ENCODE results near the gene BOLA3. TPM values are rescaled to one million over a fixed set of nuclear protein-coding genes. Genes with fewer than 3 reads are reported as not detected.

Gene BOLA3
- total RNA-seq, 1 experiment from 2014 or later, result 69.7 TPM

- peaks cover 3% of the 10 kb centered on the region; the same call in 1 of the 2 replicates for H3K36me3 ChIP-seq (ENCODE audit: control insufficient read depth, insufficient read depth, low read length)
- H3K9me3 ChIP-seq (ENCODE audit: control insufficient read depth, insufficient read depth, low read depth, low read length), result no peaks in the 10 kb centered on the region
- BruUV-seq (replicated peaks), result no TSS peak
- no peaks in the 10 kb centered on the region for H3K27me3 ChIP-seq (ENCODE audit: control insufficient read depth, insufficient read depth, low read length)
- in situ Hi-C loops (cut with HindIII; ENCODE audit: low pct_unique_long_range_greater_than_20kb, low sequenced_read_pairs) (no loop called here), intact Hi-C loops (cut with micrococcal nuclease; ENCODE audit: unreplicated experiment) (no loop called here)
- ChIA-PET POLR2A (no interaction called here), CTCF (no interaction called here)
- TF ChIP-seq, protein P1, sequence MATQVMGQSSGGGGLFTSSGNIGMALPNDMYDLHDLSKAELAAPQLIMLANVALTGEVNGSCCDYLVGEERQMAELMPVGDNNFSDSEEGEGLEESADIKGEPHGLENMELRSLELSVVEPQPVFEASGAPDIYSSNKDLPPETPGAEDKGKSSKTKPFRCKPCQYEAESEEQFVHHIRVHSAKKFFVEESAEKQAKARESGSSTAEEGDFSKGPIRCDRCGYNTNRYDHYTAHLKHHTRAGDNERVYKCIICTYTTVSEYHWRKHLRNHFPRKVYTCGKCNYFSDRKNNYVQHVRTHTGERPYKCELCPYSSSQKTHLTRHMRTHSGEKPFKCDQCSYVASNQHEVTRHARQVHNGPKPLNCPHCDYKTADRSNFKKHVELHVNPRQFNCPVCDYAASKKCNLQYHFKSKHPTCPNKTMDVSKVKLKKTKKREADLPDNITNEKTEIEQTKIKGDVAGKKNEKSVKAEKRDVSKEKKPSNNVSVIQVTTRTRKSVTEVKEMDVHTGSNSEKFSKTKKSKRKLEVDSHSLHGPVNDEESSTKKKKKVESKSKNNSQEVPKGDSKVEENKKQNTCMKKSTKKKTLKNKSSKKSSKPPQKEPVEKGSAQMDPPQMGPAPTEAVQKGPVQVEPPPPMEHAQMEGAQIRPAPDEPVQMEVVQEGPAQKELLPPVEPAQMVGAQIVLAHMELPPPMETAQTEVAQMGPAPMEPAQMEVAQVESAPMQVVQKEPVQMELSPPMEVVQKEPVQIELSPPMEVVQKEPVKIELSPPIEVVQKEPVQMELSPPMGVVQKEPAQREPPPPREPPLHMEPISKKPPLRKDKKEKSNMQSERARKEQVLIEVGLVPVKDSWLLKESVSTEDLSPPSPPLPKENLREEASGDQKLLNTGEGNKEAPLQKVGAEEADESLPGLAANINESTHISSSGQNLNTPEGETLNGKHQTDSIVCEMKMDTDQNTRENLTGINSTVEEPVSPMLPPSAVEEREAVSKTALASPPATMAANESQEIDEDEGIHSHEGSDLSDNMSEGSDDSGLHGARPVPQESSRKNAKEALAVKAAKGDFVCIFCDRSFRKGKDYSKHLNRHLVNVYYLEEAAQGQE (IDR thresholded peaks at IDR 0.05; ENCODE audit: insufficient read depth in 1 of 2, low read depth in 2 of 2, low read length in 1 of 2), result no peak
- TF ChIP-seq SIN3A (IDR thresholded peaks at IDR 0.05; ENCODE audit: borderline replicate concordance, insufficient read depth, low read depth, low read length) (no peak), POLR2AphosphoS5 (IDR thresholded peaks at IDR 0.05; ENCODE audit: low read depth, low read length) (no peak), CTCF (IDR thresholded peaks at IDR 0.05) (no peak), TCF7L2 (IDR thresholded peaks at IDR 0.05; ENCODE audit: low read depth, low read length) (no peak)
- H3K4me3 ChIP-seq (ENCODE audit: low read depth in 2 of 2, low read length in 2 of 2), result no peak overlapping the region
- DNase-seq (ENCODE audit: low read depth, low spot score) (no peak), ATAC-seq (no peak)
- no peaks in the 10 kb centered on the region for H3K4me1 ChIP-seq (ENCODE audit: control insufficient read depth, insufficient read depth, low read length)
- no peak overlapping the region for H3K27ac ChIP-seq (ENCODE audit: low read length)
These were observed 53.9 kb downstream of the BOLA3 start for GRCh38 chr2:74093840-74094239.

- intact Hi-C loops (cut with micrococcal nuclease; ENCODE audit: unreplicated experiment), result no loop called here
- POLR2A ChIA-PET, result no interaction called here
- CTCF ChIA-PET, result no interaction called here
These were observed 54.3 kb downstream of the BOLA3 start for GRCh38 chr2:74093426-74093825.

GRCh38 chr2:74092275-74092674 is 55.4 kb downstream of the BOLA3 start:
- Histone ChIP-seq H3K9me3 (ENCODE audit: control insufficient read depth, insufficient read depth, low read depth, low read length) (no peaks in the 10 kb centered on the region), H3K4me1 (ENCODE audit: control insufficient read depth, insufficient read depth, low read length) (no peaks in the 10 kb centered on the region), H3K36me3 (ENCODE audit: control insufficient read depth, insufficient read depth, low read length) (peaks cover 3% of the 10 kb centered on the region; the same call in 1 of the 2 replicates), H3K4me3 (ENCODE audit: low read depth in 2 of 2, low read length in 2 of 2) (no peak overlapping the region), H3K27ac (ENCODE audit: low read length) (no peak overlapping the region), H3K27me3 (ENCODE audit: control insufficient read depth, insufficient read depth, low read length) (no peaks in the 10 kb centered on the region)
- in situ Hi-C loops (cut with HindIII; ENCODE audit: low pct_unique_long_range_greater_than_20kb, low sequenced_read_pairs) (no loop called here), intact Hi-C loops (cut with micrococcal nuclease; ENCODE audit: unreplicated experiment) (no loop called here)
- ChIA-PET CTCF (interaction anchor here (0.5 kb wide), 1 partner anchor 127 kb away, joined by 3 read pairs; no protein-coding TSS in a partner anchor), POLR2A (no interaction called here)
- TF ChIP-seq POLR2AphosphoS5 (IDR thresholded peaks at IDR 0.05; ENCODE audit: low read depth, low read length) (no peak), TCF7L2 (IDR thresholded peaks at IDR 0.05; ENCODE audit: low read depth, low read length) (no peak)
- TF ChIP-seq, protein P1 (IDR thresholded peaks at IDR 0.05; ENCODE audit: insufficient read depth in 1 of 2, low read depth in 2 of 2, low read length in 1 of 2), result no peak
- DNase-seq (ENCODE audit: low read depth, low spot score) (no peak), ATAC-seq (no peak)
- BruUV-seq (replicated peaks), result no TSS peak

More at GRCh38 chr2:74093426-74093825, 54.3 kb downstream of the BOLA3 start:
- no peak overlapping the region for H3K4me3 ChIP-seq (ENCODE audit: low read depth in 2 of 2, low read length in 2 of 2)
- H3K9me3 ChIP-seq (ENCODE audit: control insufficient read depth, insufficient read depth, low read depth, low read length), result no peaks in the 10 kb centered on the region
- peaks cover 3% of the 10 kb centered on the region; the same call in 1 of the 2 replicates for H3K36me3 ChIP-seq (ENCODE audit: control insufficient read depth, insufficient read depth, low read length)
- H3K4me1 ChIP-seq (ENCODE audit: control insufficient read depth, insufficient read depth, low read length), result no peaks in the 10 kb centered on the region
- no peaks in the 10 kb centered on the region for H3K27me3 ChIP-seq (ENCODE audit: control insufficient read depth, insufficient read depth, low read length)
- no peak for ATAC-seq
- no peak for TF ChIP-seq POLR2AphosphoS5 (IDR thresholded peaks at IDR 0.05; ENCODE audit: low read depth, low read length)
- no peak for TF ChIP-seq TCF7L2 (IDR thresholded peaks at IDR 0.05; ENCODE audit: low read depth, low read length)
- in situ Hi-C loops (cut with HindIII; ENCODE audit: low pct_unique_long_range_greater_than_20kb, low sequenced_read_pairs), result no loop called here
- H3K27ac ChIP-seq (ENCODE audit: low read length), result no peak overlapping the region
- DNase-seq (ENCODE audit: low read depth, low spot score), result no peak
- no TSS peak for BruUV-seq (replicated peaks)
